Measurements from ENCODE around the gene OR5B17. TPM values are rescaled to one million over a fixed set of nuclear protein-coding genes. Genes with fewer than 3 reads are reported as not detected.

The OR5B17 gene
- total RNA-seq (2021) (not detected in 3 replicates), Bru-seq, nascent RNA (not detected)
- long read RNA-seq, experiment 1: 0 reads
- long read RNA-seq, experiment 2: 0 reads
- long read RNA-seq, experiment 3: 0 reads

DNA sequence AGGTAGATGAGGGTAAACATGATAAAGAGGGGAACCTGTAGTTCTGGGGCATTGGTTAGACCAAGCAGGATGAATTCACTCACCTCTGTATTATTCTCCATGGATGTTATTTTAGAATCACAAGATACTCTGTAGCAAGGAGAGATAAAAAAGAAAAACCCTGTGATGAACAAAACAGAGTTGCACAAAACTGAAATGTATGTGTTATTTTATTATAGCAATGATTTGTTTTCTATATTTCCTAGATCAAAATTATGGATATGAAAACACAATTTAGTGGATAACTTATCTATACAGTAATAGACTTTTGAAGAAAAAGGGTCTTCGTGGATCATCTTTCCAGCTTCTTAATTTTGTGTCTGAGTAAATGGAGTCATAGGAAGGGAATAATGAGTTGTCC is at the start of gene OR5B17:
TSS of gene OR5B17 (minus strand) at position 101 of the 400 bp plus-strand sequence. CDS start at position 101, 0 bp downstream.
- ChIA-PET CTCF (no interaction called here), POLR2A (no interaction called here)
- ATAC-seq: no peak
- DNase-seq (ENCODE audit: low spot score): no peak
- H3K27ac Mint-ChIP-seq: no peak within 1 kb of the TSS
- H3K4me1 Mint-ChIP-seq: no peaks in the 10 kb centered on the region
- no peak within 1 kb of the TSS for H3K4me3 Mint-ChIP-seq
- H3K9me3 Mint-ChIP-seq: no peaks in the 10 kb centered on the region
- TF ChIP-seq ZNF416 (CRISPR knock-in tag; IDR thresholded peaks at IDR 0.05): no peak
- TF ChIP-seq STAT6 (CRISPR knock-in tag; conservative IDR thresholded peaks at IDR 0.05; ENCODE audit: low read depth): no peak
- TF ChIP-seq, protein P1, sequence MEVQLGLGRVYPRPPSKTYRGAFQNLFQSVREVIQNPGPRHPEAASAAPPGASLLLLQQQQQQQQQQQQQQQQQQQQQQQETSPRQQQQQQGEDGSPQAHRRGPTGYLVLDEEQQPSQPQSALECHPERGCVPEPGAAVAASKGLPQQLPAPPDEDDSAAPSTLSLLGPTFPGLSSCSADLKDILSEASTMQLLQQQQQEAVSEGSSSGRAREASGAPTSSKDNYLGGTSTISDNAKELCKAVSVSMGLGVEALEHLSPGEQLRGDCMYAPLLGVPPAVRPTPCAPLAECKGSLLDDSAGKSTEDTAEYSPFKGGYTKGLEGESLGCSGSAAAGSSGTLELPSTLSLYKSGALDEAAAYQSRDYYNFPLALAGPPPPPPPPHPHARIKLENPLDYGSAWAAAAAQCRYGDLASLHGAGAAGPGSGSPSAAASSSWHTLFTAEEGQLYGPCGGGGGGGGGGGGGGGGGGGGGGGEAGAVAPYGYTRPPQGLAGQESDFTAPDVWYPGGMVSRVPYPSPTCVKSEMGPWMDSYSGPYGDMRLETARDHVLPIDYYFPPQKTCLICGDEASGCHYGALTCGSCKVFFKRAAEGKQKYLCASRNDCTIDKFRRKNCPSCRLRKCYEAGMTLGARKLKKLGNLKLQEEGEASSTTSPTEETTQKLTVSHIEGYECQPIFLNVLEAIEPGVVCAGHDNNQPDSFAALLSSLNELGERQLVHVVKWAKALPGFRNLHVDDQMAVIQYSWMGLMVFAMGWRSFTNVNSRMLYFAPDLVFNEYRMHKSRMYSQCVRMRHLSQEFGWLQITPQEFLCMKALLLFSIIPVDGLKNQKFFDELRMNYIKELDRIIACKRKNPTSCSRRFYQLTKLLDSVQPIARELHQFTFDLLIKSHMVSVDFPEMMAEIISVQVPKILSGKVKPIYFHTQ (CRISPR knock-in tag; IDR thresholded peaks at IDR 0.05): no peak
- no peak for TF ChIP-seq ZNF121 (CRISPR knock-in tag; IDR thresholded peaks at IDR 0.05)
- TF ChIP-seq, protein P2, sequence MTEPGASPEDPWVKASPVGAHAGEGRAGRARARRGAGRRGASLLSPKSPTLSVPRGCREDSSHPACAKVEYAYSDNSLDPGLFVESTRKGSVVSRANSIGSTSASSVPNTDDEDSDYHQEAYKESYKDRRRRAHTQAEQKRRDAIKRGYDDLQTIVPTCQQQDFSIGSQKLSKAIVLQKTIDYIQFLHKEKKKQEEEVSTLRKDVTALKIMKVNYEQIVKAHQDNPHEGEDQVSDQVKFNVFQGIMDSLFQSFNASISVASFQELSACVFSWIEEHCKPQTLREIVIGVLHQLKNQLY (CRISPR knock-in tag; IDR thresholded peaks at IDR 0.05): no peak
- no peak for TF ChIP-seq ELF4 (CRISPR knock-in tag; IDR thresholded peaks at IDR 0.05; ENCODE audit: low read depth)
- no peak for TF ChIP-seq PREB (CRISPR knock-in tag; IDR thresholded peaks at IDR 0.05; ENCODE audit: borderline replicate concordance)
- TF ChIP-seq FOXP1 (CRISPR knock-in tag; IDR thresholded peaks at IDR 0.05; ENCODE audit: borderline replicate concordance): no peak
- no peak for TF ChIP-seq TEAD4 (CRISPR knock-in tag; IDR thresholded peaks at IDR 0.05)
- TF ChIP-seq IRF1 (CRISPR knock-in tag; IDR thresholded peaks at IDR 0.05): no peak
- TF ChIP-seq, protein P3, sequence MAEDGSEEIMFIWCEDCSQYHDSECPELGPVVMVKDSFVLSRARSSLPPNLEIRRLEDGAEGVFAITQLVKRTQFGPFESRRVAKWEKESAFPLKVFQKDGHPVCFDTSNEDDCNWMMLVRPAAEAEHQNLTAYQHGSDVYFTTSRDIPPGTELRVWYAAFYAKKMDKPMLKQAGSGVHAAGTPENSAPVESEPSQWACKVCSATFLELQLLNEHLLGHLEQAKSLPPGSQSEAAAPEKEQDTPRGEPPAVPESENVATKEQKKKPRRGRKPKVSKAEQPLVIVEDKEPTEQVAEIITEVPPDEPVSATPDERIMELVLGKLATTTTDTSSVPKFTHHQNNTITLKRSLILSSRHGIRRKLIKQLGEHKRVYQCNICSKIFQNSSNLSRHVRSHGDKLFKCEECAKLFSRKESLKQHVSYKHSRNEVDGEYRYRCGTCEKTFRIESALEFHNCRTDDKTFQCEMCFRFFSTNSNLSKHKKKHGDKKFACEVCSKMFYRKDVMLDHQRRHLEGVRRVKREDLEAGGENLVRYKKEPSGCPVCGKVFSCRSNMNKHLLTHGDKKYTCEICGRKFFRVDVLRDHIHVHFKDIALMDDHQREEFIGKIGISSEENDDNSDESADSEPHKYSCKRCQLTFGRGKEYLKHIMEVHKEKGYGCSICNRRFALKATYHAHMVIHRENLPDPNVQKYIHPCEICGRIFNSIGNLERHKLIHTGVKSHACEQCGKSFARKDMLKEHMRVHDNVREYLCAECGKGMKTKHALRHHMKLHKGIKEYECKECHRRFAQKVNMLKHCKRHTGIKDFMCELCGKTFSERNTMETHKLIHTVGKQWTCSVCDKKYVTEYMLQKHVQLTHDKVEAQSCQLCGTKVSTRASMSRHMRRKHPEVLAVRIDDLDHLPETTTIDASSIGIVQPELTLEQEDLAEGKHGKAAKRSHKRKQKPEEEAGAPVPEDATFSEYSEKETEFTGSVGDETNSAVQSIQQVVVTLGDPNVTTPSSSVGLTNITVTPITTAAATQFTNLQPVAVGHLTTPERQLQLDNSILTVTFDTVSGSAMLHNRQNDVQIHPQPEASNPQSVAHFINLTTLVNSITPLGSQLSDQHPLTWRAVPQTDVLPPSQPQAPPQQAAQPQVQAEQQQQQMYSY (CRISPR knock-in tag; IDR thresholded peaks at IDR 0.05): no peak
- no peak for TF ChIP-seq NFE2L1 (CRISPR knock-in tag; IDR thresholded peaks at IDR 0.05)
- no peak for TF ChIP-seq ZNF671 (CRISPR knock-in tag; IDR thresholded peaks at IDR 0.05)
- no peak for TF ChIP-seq CREB1 (CRISPR knock-in tag; IDR thresholded peaks at IDR 0.05)
- no peak for TF ChIP-seq SOX15 (CRISPR knock-in tag; IDR thresholded peaks at IDR 0.05)
- TF ChIP-seq GRHL2 (CRISPR knock-in tag; IDR thresholded peaks at IDR 0.05; ENCODE audit: insufficient replicate concordance, severe bottlenecking): no peak
- H3K36me3 Mint-ChIP-seq: no peaks in the 10 kb centered on the region
- H3K27me3 Mint-ChIP-seq (ENCODE audit: low read depth): no peaks in the 10 kb centered on the region
